Colonic mucosa (tissue), 4 donors: ENCODE measurements around the gene PRCP. TPM values are rescaled to one million over a fixed set of nuclear protein-coding genes. Genes with fewer than 3 reads are reported as not detected.

ENCODE experiments used
- DNase-seq: peaks from one replicate; pipeline ENCODE4 v3.0.0-alpha.2; 2020
- H3K27ac ChIP-seq: fragments of 200-600 bp; one replicate; pipeline ENCODE4 v1.8.0; 2021
- H3K27me3 ChIP-seq: fragments of 200-600 bp; one replicate; pipeline ENCODE4 v1.8.0; 2021
- H3K36me3 ChIP-seq: fragments of 200-600 bp; one replicate; pipeline ENCODE4 v1.8.0; 2021
- H3K4me1 ChIP-seq: fragments of 200-600 bp; one replicate; pipeline ENCODE4 v1.8.0; 2021; ENCODE audit warnings: mild to moderate bottlenecking
- H3K4me3 ChIP-seq: fragments of 200-600 bp; one replicate; pipeline ENCODE4 v1.8.0; 2021
- H3K9ac ChIP-seq, 2 donors: one replicate each; pipeline ENCODE4 v1.7.0; 2013; ENCODE audit warnings: control low read depth in 2 of 2, low read depth in 2 of 2, low read length in 2 of 2
- H3K9me3 ChIP-seq: fragments of 200-600 bp; one replicate; pipeline ENCODE4 v1.8.0; 2021
- CTCF ChIP-seq: fragments of 200-600 bp; IDR thresholded peaks from one replicate; pipeline ENCODE4 v1.8.0; 2022; ENCODE audit warnings: antibody characterized with exemption, mild to moderate bottlenecking
- intact Hi-C: fragments of 100-400 bp; cut with DNase I; formaldehyde crosslinking; loops from one replicate; pipeline ENCODE4 v1.14.1; 2022
- total RNA-seq, 2 donors: library from RNA; stranded (reverse); fragmentation: NEBNext Ultra II Directional in 1 of 2; extraction: Animal tissue kit (Norgen Biotek cat#: 25700) in 1 of 2; gene quantifications; one replicate each; pipeline ENCODE4 v1.2.1, GENCODE V29; 2021
- donor health status: healthy.
- donor health status: DM: no; HTN: no; CAD: no.
- donor health status: DM: no; HTN: no; CAD: no.

Gene PRCP
- total RNA-seq, 2 donors from 2014 or later = 24.9 to 41.3 TPM

GRCh38 chr11:82909015-82909640 is 8.9 kb upstream of the PRCP start:
- Histone ChIP-seq H3K27ac (no peak overlapping the region), H3K4me3 (no peak overlapping the region), H3K36me3 (no peaks in the 10 kb centered on the region), H3K27me3 (no peaks in the 10 kb centered on the region), H3K9ac (no peak overlapping the region), H3K9me3 (no peaks in the 10 kb centered on the region), H3K4me1 (no peaks in the 10 kb centered on the region)
- TF ChIP-seq CTCF = no peak
- no peak for DNase-seq
- intact Hi-C loops = no loop called here

GRCh38 chr11:82908311-82908710 is 8.1 kb upstream of the PRCP start:
- H3K4me1 ChIP-seq = no peaks in the 10 kb centered on the region
- no peak for DNase-seq
- no peaks in the 10 kb centered on the region for H3K36me3 ChIP-seq
- no peaks in the 10 kb centered on the region for H3K9me3 ChIP-seq
- no peak overlapping the region for H3K9ac ChIP-seq
- H3K27me3 ChIP-seq = no peaks in the 10 kb centered on the region
- H3K27ac ChIP-seq = no peak overlapping the region
- no peak for TF ChIP-seq CTCF
- intact Hi-C loops = no loop called here
- no peak overlapping the region for H3K4me3 ChIP-seq

GRCh38 chr11:82907371-82907770 is 7.1 kb upstream of the PRCP start:
- no peaks in the 10 kb centered on the region for H3K36me3 ChIP-seq
- no peak for DNase-seq
- intact Hi-C loops = loop anchor here (2.0 kb wide), 1 partner anchor 341 kb away; no protein-coding TSS in a partner anchor
- TF ChIP-seq CTCF = no peak
- no peaks in the 10 kb centered on the region for H3K4me1 ChIP-seq
- H3K4me3 ChIP-seq = no peak overlapping the region
- no peaks in the 10 kb centered on the region for H3K27me3 ChIP-seq
- H3K9ac ChIP-seq = no peak overlapping the region
- H3K27ac ChIP-seq = no peak overlapping the region
- H3K9me3 ChIP-seq = no peaks in the 10 kb centered on the region

GRCh38 chr11:82906931-82907330 is 6.7 kb upstream of the PRCP start:
- intact Hi-C loops = loop anchor here (2.0 kb wide), 1 partner anchor 342 kb away; no protein-coding TSS in a partner anchor
- Histone ChIP-seq H3K27ac (no peak overlapping the region), H3K9ac (no peak overlapping the region), H3K4me3 (no peak overlapping the region), H3K27me3 (no peaks in the 10 kb centered on the region), H3K4me1 (no peaks in the 10 kb centered on the region), H3K9me3 (no peaks in the 10 kb centered on the region), H3K36me3 (no peaks in the 10 kb centered on the region)
- DNase-seq = no peak
- TF ChIP-seq CTCF = no peak

GRCh38 chr11:82906236-82906635 is 6.0 kb upstream of the PRCP start:
- DNase-seq = no peak
- peak; percentile 69 for TF ChIP-seq CTCF
- H3K9me3 ChIP-seq = no peaks in the 10 kb centered on the region
- intact Hi-C loops = loop anchor here (2.0 kb wide), 1 partner anchor 343 kb away; no protein-coding TSS in a partner anchor
- H3K27ac ChIP-seq = no peak overlapping the region
- no peaks in the 10 kb centered on the region for H3K27me3 ChIP-seq
- H3K4me1 ChIP-seq = no peaks in the 10 kb centered on the region
- H3K4me3 ChIP-seq = no peak overlapping the region
- no peak overlapping the region for H3K9ac ChIP-seq
- H3K36me3 ChIP-seq = no peaks in the 10 kb centered on the region
